ENCODE results near the gene DENND1A. TPM values are rescaled to one million over a fixed set of nuclear protein-coding genes. Genes with fewer than 3 reads are reported as not detected.

Gene DENND1A
- total RNA-seq, 1 donor from 2014 or later = 15.4 TPM

DNA sequence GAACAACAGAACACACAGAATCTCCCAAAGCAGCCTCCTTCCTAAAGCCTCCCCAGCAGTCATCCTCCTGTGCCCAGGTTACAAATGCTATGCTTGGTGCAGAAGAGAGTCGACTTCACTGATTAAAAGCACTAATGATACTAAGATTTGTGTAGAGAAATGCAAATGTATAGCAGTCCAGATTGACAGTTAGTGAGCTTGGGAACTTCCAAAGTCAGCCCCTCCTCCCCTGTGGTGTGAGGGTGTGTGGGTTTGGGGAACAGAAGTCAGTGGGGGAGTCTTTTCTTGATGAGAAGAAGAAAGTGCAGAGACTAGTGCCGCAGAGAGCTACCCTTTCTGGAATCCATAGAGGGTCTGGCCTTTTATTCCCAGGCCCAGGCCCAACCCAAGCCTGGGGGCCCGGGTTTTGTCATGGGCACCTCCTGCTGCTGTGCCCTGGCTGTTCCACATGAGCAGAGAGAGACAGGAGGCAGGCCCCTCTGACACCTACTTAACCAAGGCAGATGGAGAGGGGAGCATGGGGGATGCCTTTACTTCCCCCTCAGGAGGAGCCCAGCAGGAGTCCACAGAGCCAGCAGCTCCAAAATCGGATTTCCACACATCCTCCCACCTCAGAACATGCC lies 173.3 kb downstream of the DENND1A start:
- H3K4me3 ChIP-seq = no peak overlapping the region
- no peaks in the 10 kb centered on the region for H3K36me3 ChIP-seq
- H3K9me3 ChIP-seq = no peaks in the 10 kb centered on the region
- ATAC-seq (no peak), DNase-seq (no peak)
- intact Hi-C loops (cut with DNase I) = no loop called here
- H3K4me1 ChIP-seq = no peaks in the 10 kb centered on the region
- TF ChIP-seq, protein P1, sequence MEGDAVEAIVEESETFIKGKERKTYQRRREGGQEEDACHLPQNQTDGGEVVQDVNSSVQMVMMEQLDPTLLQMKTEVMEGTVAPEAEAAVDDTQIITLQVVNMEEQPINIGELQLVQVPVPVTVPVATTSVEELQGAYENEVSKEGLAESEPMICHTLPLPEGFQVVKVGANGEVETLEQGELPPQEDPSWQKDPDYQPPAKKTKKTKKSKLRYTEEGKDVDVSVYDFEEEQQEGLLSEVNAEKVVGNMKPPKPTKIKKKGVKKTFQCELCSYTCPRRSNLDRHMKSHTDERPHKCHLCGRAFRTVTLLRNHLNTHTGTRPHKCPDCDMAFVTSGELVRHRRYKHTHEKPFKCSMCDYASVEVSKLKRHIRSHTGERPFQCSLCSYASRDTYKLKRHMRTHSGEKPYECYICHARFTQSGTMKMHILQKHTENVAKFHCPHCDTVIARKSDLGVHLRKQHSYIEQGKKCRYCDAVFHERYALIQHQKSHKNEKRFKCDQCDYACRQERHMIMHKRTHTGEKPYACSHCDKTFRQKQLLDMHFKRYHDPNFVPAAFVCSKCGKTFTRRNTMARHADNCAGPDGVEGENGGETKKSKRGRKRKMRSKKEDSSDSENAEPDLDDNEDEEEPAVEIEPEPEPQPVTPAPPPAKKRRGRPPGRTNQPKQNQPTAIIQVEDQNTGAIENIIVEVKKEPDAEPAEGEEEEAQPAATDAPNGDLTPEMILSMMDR (IDR thresholded peaks at IDR 0.05) = no peak
- no peaks in the 10 kb centered on the region for H3K27me3 ChIP-seq
- H3K27ac ChIP-seq = no peak overlapping the region

DNA sequence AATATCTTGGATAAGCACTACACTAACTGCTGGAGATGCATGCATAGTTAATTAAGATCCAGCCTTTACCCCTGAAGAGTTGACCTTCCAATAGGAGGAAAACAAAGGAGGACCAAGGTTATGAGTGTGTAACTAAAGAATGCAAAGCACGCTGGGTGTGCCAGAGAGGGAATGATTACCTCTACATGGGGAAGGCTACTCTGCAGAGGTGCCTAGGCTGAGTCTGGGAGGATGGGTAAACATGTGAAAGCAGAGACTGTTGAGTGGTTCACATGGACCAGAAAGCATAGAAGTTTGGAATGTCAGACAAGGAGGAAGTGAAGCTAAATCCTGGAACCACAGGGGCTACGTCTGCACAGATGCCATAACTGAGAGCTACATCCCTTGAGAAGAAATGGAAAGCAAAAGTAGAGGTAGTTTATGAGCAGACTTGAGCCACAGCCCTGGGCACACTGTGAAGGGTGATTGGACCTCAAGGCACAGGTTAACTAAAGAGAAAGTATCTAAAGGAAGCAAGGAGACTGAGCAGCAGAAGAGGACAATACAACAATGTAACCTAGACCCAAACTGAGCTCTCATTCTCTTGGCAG lies 176.2 kb downstream of the DENND1A start:
- intact Hi-C loops (cut with DNase I) = no loop called here
- TF ChIP-seq, protein P1 (IDR thresholded peaks at IDR 0.05) = no peak
- no peak for ATAC-seq

DNA sequence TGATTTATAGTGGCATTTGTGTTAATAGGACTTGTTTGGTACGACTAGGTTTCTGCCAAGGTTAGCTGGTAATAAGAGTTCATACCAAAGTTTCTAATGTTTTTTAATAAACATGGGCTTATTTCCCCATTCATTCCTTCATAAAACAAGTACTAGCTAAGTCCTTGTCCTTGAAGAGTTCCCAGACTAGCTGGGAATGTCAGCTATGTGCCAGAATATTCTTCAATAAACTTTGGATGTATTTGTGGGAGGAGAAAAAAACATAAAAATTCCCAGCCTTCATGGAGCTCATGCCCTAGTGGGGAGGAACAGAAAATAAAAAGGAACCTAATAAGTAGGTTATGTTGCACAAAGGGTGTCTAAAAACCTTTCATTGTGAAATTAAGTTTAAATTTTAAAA lies 176.9 kb downstream of the DENND1A start:
- peaks cover 9% of the 10 kb centered on the region for H3K4me1 ChIP-seq
- DNase-seq = no peak
- no peaks in the 10 kb centered on the region for H3K9me3 ChIP-seq
- no peaks in the 10 kb centered on the region for H3K27me3 ChIP-seq
- intact Hi-C loops (cut with DNase I) = no loop called here
- no peak overlapping the region for H3K27ac ChIP-seq
- no peak overlapping the region for H3K4me3 ChIP-seq
- ATAC-seq = no peak
- TF ChIP-seq, protein P1 (IDR thresholded peaks at IDR 0.05) = no peak
- H3K36me3 ChIP-seq = no peaks in the 10 kb centered on the region

More for the DNA sequence above, 176.2 kb downstream of the DENND1A start:
- Histone ChIP-seq H3K36me3 (no peaks in the 10 kb centered on the region), H3K4me1 (peaks cover 9% of the 10 kb centered on the region), H3K27ac (no peak overlapping the region), H3K27me3 (no peaks in the 10 kb centered on the region), H3K4me3 (no peak overlapping the region), H3K9me3 (no peaks in the 10 kb centered on the region)
- DNase-seq = no peak

DNA sequence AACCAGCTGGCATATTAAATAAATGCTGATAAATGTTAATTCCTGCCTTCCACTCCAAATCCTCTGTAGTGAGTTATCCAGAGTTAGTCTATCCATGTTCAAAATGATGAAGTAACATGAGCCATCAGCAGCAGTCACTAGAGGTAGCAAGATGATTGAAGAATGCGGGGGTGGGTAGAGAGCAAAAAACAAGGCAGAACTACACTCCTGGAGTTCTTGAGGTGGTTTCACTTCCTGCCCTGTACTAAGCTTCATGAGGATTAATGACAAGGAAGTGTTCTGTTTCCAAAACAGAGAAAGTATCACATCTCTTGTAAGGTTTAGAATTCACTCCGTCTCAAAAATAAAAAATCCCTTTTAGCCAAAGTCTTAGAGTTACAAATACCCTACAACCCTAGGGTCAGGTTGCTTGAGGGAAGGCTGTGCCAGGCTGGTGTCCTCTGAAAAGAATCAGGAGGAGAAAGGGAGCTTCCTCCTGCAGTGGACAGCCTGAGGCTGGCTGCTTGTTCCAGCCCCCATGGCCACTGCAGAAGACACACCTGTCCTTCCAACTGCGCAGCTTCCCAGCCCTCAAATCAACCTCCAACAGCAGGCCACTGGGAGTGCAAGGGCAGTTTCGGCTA lies 180.2 kb downstream of the DENND1A start:
- TF ChIP-seq, protein P1 (IDR thresholded peaks at IDR 0.05) = no peak
- H3K27me3 ChIP-seq = no peaks in the 10 kb centered on the region
- H3K4me1 ChIP-seq = peaks cover 9% of the 10 kb centered on the region
- no peaks in the 10 kb centered on the region for H3K36me3 ChIP-seq
- H3K27ac ChIP-seq = no peak overlapping the region
- H3K4me3 ChIP-seq = no peak overlapping the region
- ATAC-seq (peak; percentile 65), DNase-seq (no peak)
- no peaks in the 10 kb centered on the region for H3K9me3 ChIP-seq
- intact Hi-C loops (cut with DNase I) = no loop called here

DNA sequence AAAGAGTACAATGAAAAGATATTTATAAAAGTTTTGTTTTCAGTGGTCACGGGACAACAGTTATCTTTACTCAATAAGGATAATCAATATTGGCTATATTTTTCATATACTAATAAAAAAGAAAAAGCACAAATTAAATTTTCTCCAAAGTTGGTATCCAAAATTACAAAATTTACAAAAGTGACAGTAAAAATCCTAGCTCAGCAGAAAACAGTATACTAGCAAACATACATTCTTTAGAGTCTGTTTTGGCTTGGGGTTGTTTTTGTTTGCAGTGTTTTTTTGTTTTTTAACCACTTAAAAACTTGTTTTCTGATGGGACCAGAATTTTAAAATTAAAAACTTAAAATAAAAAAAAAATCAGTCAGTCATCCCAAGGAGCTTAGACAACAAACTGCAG lies 183.2 kb downstream of the DENND1A start:
- TF ChIP-seq, protein P1 (IDR thresholded peaks at IDR 0.05) = no peak
- Histone ChIP-seq H3K27me3 (no peaks in the 10 kb centered on the region), H3K4me1 (peaks cover 9% of the 10 kb centered on the region), H3K27ac (no peak overlapping the region), H3K4me3 (no peak overlapping the region), H3K36me3 (no peaks in the 10 kb centered on the region), H3K9me3 (no peaks in the 10 kb centered on the region)
- intact Hi-C loops (cut with DNase I) = no loop called here
- no peak for DNase-seq
- ATAC-seq = no peak

Data from upper lobe of right lung (tissue), 1 donor.